ENCODE results near the gene ZNF621.
"Not testable (repeated sequence)": the region's sequence is repeated elsewhere in the genome, so short reads cannot be mapped to it uniquely, and the experiment has no call there.

Gene ZNF621

GRCh38 chr3:40511031-40511718 lies 13.6 kb upstream of the ZNF621 start:
- DNase-seq (ENCODE audit: low read depth in 1 of 2, low spot score in 1 of 2): no peak
- in situ Hi-C loops (cut with HindIII; ENCODE audit: low pct_unique_long_range_greater_than_20kb, low sequenced_read_pairs): no loop called here
- no peak for TF ChIP-seq JUND (IDR thresholded peaks at IDR 0.05; ENCODE audit: low read depth)

DNA sequence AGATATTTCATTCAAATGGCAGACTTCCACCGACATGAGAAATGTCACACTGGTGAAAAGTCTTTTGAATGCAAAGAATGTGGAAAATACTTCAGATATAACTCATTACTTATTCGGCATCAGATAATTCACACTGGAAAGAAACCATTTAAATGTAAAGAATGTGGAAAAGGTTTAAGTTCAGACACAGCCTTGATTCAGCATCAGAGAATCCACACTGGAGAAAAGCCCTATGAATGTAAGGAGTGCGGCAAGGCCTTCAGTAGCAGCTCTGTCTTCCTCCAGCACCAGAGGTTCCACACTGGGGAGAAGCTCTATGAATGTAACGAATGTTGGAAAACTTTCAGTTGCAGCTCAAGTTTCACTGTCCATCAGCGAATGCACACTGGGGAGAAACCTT lies 8.6 kb upstream of the ZNF621 start:
- TF ChIP-seq JUND (IDR thresholded peaks at IDR 0.05; ENCODE audit: low read depth): no peak
- in situ Hi-C loops (cut with HindIII; ENCODE audit: low pct_unique_long_range_greater_than_20kb, low sequenced_read_pairs): no loop called here

GRCh38 chr3:40518067-40518466 lies 6.7 kb upstream of the ZNF621 start:
- DNase-seq (ENCODE audit: low read depth in 1 of 2, low spot score in 1 of 2): no peak
- in situ Hi-C loops (cut with HindIII; ENCODE audit: low pct_unique_long_range_greater_than_20kb, low sequenced_read_pairs): no loop called here
- no peak for TF ChIP-seq JUND (IDR thresholded peaks at IDR 0.05; ENCODE audit: low read depth)

More for the DNA sequence above, 8.6 kb upstream of the ZNF621 start:
- DNase-seq (ENCODE audit: low read depth in 1 of 2, low spot score in 1 of 2): no peak

DNA sequence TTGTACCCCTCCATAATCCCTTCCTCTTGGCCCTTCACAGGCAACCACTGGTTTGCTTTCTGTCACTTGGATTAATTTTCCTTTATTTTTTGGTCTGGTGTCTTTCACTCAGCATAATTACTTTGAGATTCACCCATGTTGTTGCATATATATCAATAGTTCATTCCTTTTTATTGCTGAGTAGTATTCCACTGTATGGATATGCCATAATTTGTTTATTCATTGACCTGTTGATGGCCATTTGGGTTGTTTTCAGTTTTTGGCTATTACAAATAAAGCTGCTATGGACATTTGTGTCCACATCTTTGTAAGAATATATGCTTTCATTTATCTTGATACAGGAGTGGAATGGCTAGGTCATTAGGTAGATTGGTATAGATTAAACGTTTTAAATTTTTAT lies 5.9 kb upstream of the ZNF621 start:
- TF ChIP-seq JUND (IDR thresholded peaks at IDR 0.05; ENCODE audit: low read depth): no peak
- in situ Hi-C loops (cut with HindIII; ENCODE audit: low pct_unique_long_range_greater_than_20kb, low sequenced_read_pairs): no loop called here

GRCh38 chr3:40521254-40521653 lies 3.5 kb upstream of the ZNF621 start:
- in situ Hi-C loops (cut with HindIII; ENCODE audit: low pct_unique_long_range_greater_than_20kb, low sequenced_read_pairs): no loop called here
- no peak for TF ChIP-seq JUND (IDR thresholded peaks at IDR 0.05; ENCODE audit: low read depth)

More for the DNA sequence above, 5.9 kb upstream of the ZNF621 start:
- DNase-seq (ENCODE audit: low read depth in 1 of 2, low spot score in 1 of 2): no peak

DNA sequence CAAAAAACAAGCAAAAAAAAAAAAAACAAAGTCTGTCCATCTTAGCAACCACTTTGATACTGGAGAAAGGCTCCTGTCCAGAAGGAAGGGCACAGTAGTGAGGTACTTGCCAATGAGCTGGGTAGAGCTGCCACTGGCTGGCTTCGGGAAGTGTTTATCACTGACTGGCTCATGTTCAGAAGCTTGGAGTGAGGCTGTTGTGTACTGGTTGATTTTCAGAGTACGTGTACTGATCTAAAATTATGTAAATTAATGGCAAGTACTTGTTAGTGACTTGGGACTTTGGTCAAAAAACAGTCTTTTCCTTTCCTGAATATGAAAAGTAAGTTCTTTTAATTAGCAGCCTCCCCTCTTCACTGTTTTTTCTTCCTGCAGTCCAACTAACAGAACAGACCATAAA lies 979 bp upstream of the ZNF621 start:
- TF ChIP-seq JUND (IDR thresholded peaks at IDR 0.05; ENCODE audit: low read depth): no peak
- DNase-seq (ENCODE audit: low read depth in 1 of 2, low spot score in 1 of 2): no peak
- in situ Hi-C loops (cut with HindIII; ENCODE audit: low pct_unique_long_range_greater_than_20kb, low sequenced_read_pairs): no loop called here

More at GRCh38 chr3:40521254-40521653, 3.5 kb upstream of the ZNF621 start:
- DNase-seq (ENCODE audit: low read depth in 1 of 2, low spot score in 1 of 2): no peak

DNA sequence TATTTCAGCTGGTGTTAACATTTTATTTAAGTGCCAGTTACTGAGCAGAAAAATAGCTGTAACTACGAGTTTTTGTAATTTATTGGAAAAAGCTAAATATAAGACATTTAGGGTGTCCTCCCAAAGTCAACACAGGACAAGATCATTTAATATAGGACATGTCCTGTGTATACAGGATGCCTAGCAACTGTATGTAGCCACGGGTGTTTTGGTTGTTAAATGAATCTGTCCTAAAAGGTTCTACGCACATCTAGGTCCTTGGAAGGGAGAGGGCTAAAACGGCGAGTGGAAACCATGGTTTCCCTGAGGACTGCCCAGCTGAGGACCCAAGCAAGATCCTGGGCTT lies 565 bp upstream of the ZNF621 start:
- no peak for DNase-seq (ENCODE audit: low read depth in 1 of 2, low spot score in 1 of 2)
- TF ChIP-seq JUND (IDR thresholded peaks at IDR 0.05; ENCODE audit: low read depth): no peak
- in situ Hi-C loops (cut with HindIII; ENCODE audit: low pct_unique_long_range_greater_than_20kb, low sequenced_read_pairs): no loop called here

DNA sequence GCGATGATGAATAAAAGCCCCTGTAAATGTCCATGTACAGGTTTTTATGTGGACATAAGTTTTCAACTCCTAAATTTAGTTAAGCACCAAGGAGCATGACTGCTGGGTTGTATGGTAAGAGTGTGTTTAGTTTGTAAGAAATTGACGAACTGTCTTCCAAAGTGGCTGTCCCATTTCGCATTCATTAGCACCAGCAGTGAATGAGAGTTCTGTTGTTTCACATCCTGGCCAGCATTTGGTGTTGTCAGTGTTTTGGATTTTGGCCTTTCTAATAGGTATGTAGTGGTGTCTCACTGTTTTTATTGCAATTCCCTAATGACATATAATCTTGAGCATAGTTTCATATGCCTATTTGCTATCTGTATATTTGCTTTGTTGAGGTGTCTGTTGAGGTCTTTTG lies 3.7 kb downstream of the ZNF621 start:
- TF ChIP-seq JUND (IDR thresholded peaks at IDR 0.05; ENCODE audit: low read depth): no peak
- in situ Hi-C loops (cut with HindIII; ENCODE audit: low pct_unique_long_range_greater_than_20kb, low sequenced_read_pairs): no loop called here
- no peak for DNase-seq (ENCODE audit: low read depth in 1 of 2, low spot score in 1 of 2)

- no peak for DNase-seq (ENCODE audit: low read depth in 1 of 2, low spot score in 1 of 2)
- in situ Hi-C loops (cut with HindIII; ENCODE audit: low pct_unique_long_range_greater_than_20kb, low sequenced_read_pairs): no loop called here
- TF ChIP-seq JUND (IDR thresholded peaks at IDR 0.05; ENCODE audit: low read depth): no peak
Observed at GRCh38 chr3:40532252-40532651, 7.5 kb downstream of the ZNF621 start.

- no peak for DNase-seq (ENCODE audit: low read depth in 1 of 2, low spot score in 1 of 2)
- in situ Hi-C loops (cut with HindIII; ENCODE audit: low pct_unique_long_range_greater_than_20kb, low sequenced_read_pairs): no loop called here
- TF ChIP-seq JUND (IDR thresholded peaks at IDR 0.05; ENCODE audit: low read depth): no peak
Observed at GRCh38 chr3:40534283-40534682, 9.5 kb downstream of the ZNF621 start.

- in situ Hi-C loops (cut with HindIII; ENCODE audit: low pct_unique_long_range_greater_than_20kb, low sequenced_read_pairs): no loop called here
- TF ChIP-seq JUND (IDR thresholded peaks at IDR 0.05; ENCODE audit: low read depth): no peak
- no peak for DNase-seq (ENCODE audit: low read depth in 1 of 2, low spot score in 1 of 2)
Observed at GRCh38 chr3:40546816-40547215, 22.1 kb downstream of the ZNF621 start.

DNA sequence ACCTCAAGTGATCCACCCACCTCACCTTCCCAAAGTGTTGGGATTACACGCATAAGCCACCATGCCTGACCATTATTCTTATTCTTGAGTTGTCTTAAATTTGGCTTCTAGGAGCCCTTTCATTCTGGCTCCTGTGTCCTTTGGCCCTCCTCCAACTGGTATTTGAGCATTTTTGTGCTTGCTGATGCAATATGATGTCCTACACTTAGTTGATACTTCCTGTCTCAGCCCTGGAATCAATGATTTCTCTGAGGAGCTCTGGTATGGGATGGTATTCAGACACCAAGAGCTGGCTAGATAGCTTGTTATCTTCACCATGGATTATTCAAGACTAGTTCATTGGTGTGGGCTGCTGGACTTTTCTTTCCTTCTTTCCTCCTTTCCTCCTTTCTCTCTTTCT lies 25.4 kb downstream of the ZNF621 start:
- in situ Hi-C loops (cut with HindIII; ENCODE audit: low pct_unique_long_range_greater_than_20kb, low sequenced_read_pairs): no loop called here
- no peak for TF ChIP-seq JUND (IDR thresholded peaks at IDR 0.05; ENCODE audit: low read depth)
- DNase-seq (ENCODE audit: low read depth in 1 of 2, low spot score in 1 of 2): no peak

DNA sequence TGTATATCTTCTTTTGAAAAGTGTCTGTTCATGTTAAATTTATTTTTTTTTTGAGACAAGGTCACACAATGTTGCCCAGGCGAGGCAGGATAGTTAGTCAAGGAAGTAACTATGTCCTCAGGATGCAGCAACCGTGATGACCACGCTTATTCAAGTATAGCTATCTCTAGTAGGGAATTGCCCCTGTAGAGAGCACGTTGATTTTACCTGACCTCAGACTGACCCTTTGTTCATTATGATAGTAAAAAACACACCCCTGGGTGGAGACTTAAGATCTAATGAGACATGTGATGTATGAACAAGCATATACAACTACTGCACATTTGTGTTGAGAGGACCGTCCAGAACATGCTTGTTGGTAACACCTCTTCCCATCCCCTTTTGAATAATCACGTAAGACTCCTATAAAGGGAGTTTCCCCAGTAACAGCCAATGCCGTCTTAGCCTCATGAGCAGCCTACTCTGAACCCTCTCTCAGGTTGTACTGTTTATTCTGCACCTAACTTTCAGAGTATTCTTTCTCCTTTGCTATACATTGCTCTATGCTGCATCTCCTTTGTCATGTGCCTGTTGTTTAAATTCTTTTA lies 32.9 kb downstream of the ZNF621 start:
- in situ Hi-C loops (cut with HindIII; ENCODE audit: low pct_unique_long_range_greater_than_20kb, low sequenced_read_pairs): no loop called here
- no peak for DNase-seq (ENCODE audit: low read depth in 1 of 2, low spot score in 1 of 2)
- TF ChIP-seq JUND (IDR thresholded peaks at IDR 0.05; ENCODE audit: low read depth): no peak

DNA sequence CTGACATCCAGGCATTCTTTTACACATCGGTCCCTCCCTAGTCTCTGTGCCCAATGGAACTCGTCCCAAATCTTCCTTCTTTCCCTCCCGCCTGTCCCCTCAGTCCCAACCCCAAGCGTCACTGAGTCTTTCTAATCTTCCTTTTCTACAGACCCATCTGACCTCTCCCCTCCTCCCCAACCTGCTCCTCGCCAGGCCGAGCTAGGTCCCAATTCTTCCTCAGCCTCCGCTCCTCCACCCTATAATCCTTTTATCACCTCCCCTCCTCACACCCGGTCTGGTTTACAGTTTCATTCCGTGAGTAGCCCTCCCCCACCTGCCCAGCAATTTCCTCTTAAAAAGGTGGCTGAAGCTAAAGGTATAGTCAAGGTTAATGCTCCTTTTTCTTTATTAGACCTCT lies 37.7 kb downstream of the ZNF621 start:
- DNase-seq (ENCODE audit: low read depth in 1 of 2, low spot score in 1 of 2); in situ Hi-C loops (cut with HindIII; ENCODE audit: low pct_unique_long_range_greater_than_20kb, low sequenced_read_pairs): not testable (repeated sequence)

DNA sequence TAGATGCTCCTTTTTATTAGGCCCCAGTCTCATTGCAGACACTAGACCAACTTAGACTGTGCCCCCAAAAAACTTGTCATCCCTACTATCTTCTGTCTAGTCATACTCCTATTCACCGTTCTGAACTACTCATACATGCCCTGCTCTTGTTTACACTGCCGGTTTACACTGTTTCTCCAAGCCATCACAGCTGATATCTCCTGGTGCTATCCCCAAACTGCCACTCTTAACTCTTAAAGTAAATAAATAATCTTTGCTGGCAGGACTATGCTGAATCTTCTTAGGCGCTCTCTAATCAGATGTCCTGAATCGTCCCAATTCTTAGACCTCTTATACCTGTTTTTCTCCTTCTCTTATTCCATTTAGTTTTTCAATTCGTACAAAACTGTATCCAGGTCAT lies 40.9 kb downstream of the ZNF621 start:
- DNase-seq (ENCODE audit: low read depth in 1 of 2, low spot score in 1 of 2); in situ Hi-C loops (cut with HindIII; ENCODE audit: low pct_unique_long_range_greater_than_20kb, low sequenced_read_pairs): not testable (repeated sequence)
